ENCODE data around the gene TEX36.

Gene TEX36

GRCh38 chr10:125611756-125612155, 71.2 kb downstream of the TEX36 start:
- H3K36me3 ChIP-seq (replicated peaks in 1 of 2; ENCODE audit: control insufficient read depth in 2 of 2, insufficient read depth in 2 of 2, low read length in 2 of 2), result no peaks in the 10 kb centered on the region
- H3K9ac ChIP-seq (ENCODE audit: low read depth, low read length, poor library complexity), result no peak overlapping the region
- H3K9me3 ChIP-seq (replicated peaks in 1 of 2; ENCODE audit: control insufficient read depth in 2 of 2, insufficient read depth in 1 of 2, low read depth in 1 of 2, low read length in 2 of 2), result no peaks in the 10 kb centered on the region
- no peaks in the 10 kb centered on the region for H3K79me1 ChIP-seq (ENCODE audit: low read depth, low read length)
- no peak overlapping the region for H2BK12ac ChIP-seq (ENCODE audit: low read length)
- no peak overlapping the region for H3K4ac ChIP-seq (ENCODE audit: low read length)
- H2BK120ac ChIP-seq (ENCODE audit: low read depth, low read length), result no peak overlapping the region
- no peak overlapping the region for H4K91ac ChIP-seq (ENCODE audit: low read depth, low read length, poor library complexity)
- WGBS, 2 donors (ENCODE audit: extremely low coverage in 2 of 2, insufficient read length in 2 of 2, insufficient replicate concordance in 1 of 2), result no CpG with 5 or more reads among the region's 1 CpG
- H4K8ac ChIP-seq (ENCODE audit: low read depth, low read length), result no peak overlapping the region
- no peak overlapping the region for H3K18ac ChIP-seq (ENCODE audit: low read length)
- H3K4me1 ChIP-seq (ENCODE audit: control insufficient read depth in 2 of 2, insufficient read depth in 1 of 2, low read depth in 1 of 2, low read length in 2 of 2), result no peaks in the 10 kb centered on the region
- H3K4me2 ChIP-seq (ENCODE audit: insufficient read depth, low read length, poor library complexity, severe bottlenecking), result no peak overlapping the region
- no peak overlapping the region for H3K4me3 ChIP-seq (ENCODE audit: low read length in 2 of 2)
- H3K27ac ChIP-seq (replicated peaks; ENCODE audit: low read length), result no peak overlapping the region
- no peak overlapping the region for H2AK5ac ChIP-seq (ENCODE audit: low read depth, low read length)
- no peak overlapping the region for H2BK15ac ChIP-seq (ENCODE audit: low read length)
- peaks cover 0 to 3% (median 0%) of the 10 kb centered on the region in 3 experiments for H3K27me3 ChIP-seq (ENCODE audit: control insufficient read depth in 3 of 3, insufficient read depth in 3 of 3, low read depth in 1 of 3, low read length in 3 of 3)
- H3K23ac ChIP-seq (ENCODE audit: low read depth, low read length, poor library complexity), result no peak overlapping the region
- no peak overlapping the region for H2AFZ ChIP-seq (ENCODE audit: low read length)
- no peak overlapping the region for H3K14ac ChIP-seq (ENCODE audit: low read length)
- H2BK5ac ChIP-seq (ENCODE audit: low read length), result no peak overlapping the region
- DNase-seq (ENCODE audit: low spot score), result no peak

GRCh38 chr10:125611216-125611615, 71.7 kb downstream of the TEX36 start:
- whole genome bisulfite sequencing, 2 donors (ENCODE audit: extremely low coverage in 2 of 2, insufficient read length in 2 of 2, insufficient replicate concordance in 1 of 2), result no CpG with 5 or more reads among the region's 2 CpGs

GRCh38 chr10:125609859-125610258, 73.1 kb downstream of the TEX36 start:
- Histone ChIP-seq H3K4ac (ENCODE audit: low read length) (no peak overlapping the region), H2BK12ac (ENCODE audit: low read length) (no peak overlapping the region), H2AK5ac (ENCODE audit: low read depth, low read length) (no peak overlapping the region), H3K4me1 (ENCODE audit: control insufficient read depth in 2 of 2, insufficient read depth in 1 of 2, low read depth in 1 of 2, low read length in 2 of 2) (no peaks in the 10 kb centered on the region), H3K23ac (ENCODE audit: low read depth, low read length, poor library complexity) (no peak overlapping the region), H3K4me3 (ENCODE audit: low read length in 2 of 2) (no peak overlapping the region), H3K36me3 (replicated peaks in 1 of 2; ENCODE audit: control insufficient read depth in 2 of 2, insufficient read depth in 2 of 2, low read length in 2 of 2) (no peaks in the 10 kb centered on the region), H3K18ac (ENCODE audit: low read length) (no peak overlapping the region), H3K27me3 (ENCODE audit: control insufficient read depth in 3 of 3, insufficient read depth in 3 of 3, low read depth in 1 of 3, low read length in 3 of 3) (peaks cover 0 to 3% (median 0%) of the 10 kb centered on the region in 3 experiments), H3K9ac (ENCODE audit: low read depth, low read length, poor library complexity) (no peak overlapping the region), H2BK120ac (ENCODE audit: low read depth, low read length) (no peak overlapping the region), H3K9me3 (replicated peaks in 1 of 2; ENCODE audit: control insufficient read depth in 2 of 2, insufficient read depth in 1 of 2, low read depth in 1 of 2, low read length in 2 of 2) (no peaks in the 10 kb centered on the region), H4K8ac (ENCODE audit: low read depth, low read length) (no peak overlapping the region), H2BK5ac (ENCODE audit: low read length) (no peak overlapping the region), H4K91ac (ENCODE audit: low read depth, low read length, poor library complexity) (no peak overlapping the region), H2BK15ac (ENCODE audit: low read length) (no peak overlapping the region), H3K4me2 (ENCODE audit: insufficient read depth, low read length, poor library complexity, severe bottlenecking) (no peak overlapping the region), H3K79me1 (ENCODE audit: low read depth, low read length) (no peaks in the 10 kb centered on the region), H2AFZ (ENCODE audit: low read length) (no peak overlapping the region), H3K27ac (replicated peaks; ENCODE audit: low read length) (no peak overlapping the region), H3K14ac (ENCODE audit: low read length) (no peak overlapping the region)
- no CpG with 5 or more reads among the region's 4 CpGs for WGBS, 2 donors (ENCODE audit: extremely low coverage in 2 of 2, insufficient read length in 2 of 2, insufficient replicate concordance in 1 of 2)
- no peak for DNase-seq (ENCODE audit: low spot score)

More at GRCh38 chr10:125611216-125611615, 71.7 kb downstream of the TEX36 start:
- Histone ChIP-seq H3K14ac (ENCODE audit: low read length) (no peak overlapping the region), H3K4me2 (ENCODE audit: insufficient read depth, low read length, poor library complexity, severe bottlenecking) (no peak overlapping the region), H3K9me3 (replicated peaks in 1 of 2; ENCODE audit: control insufficient read depth in 2 of 2, insufficient read depth in 1 of 2, low read depth in 1 of 2, low read length in 2 of 2) (no peaks in the 10 kb centered on the region), H2BK12ac (ENCODE audit: low read length) (no peak overlapping the region), H3K79me1 (ENCODE audit: low read depth, low read length) (no peaks in the 10 kb centered on the region), H3K27ac (replicated peaks; ENCODE audit: low read length) (no peak overlapping the region), H3K36me3 (replicated peaks in 1 of 2; ENCODE audit: control insufficient read depth in 2 of 2, insufficient read depth in 2 of 2, low read length in 2 of 2) (no peaks in the 10 kb centered on the region), H2AK5ac (ENCODE audit: low read depth, low read length) (no peak overlapping the region), H2BK15ac (ENCODE audit: low read length) (no peak overlapping the region), H2AFZ (ENCODE audit: low read length) (no peak overlapping the region), H2BK120ac (ENCODE audit: low read depth, low read length) (no peak overlapping the region), H3K9ac (ENCODE audit: low read depth, low read length, poor library complexity) (no peak overlapping the region), H4K91ac (ENCODE audit: low read depth, low read length, poor library complexity) (no peak overlapping the region), H3K4ac (ENCODE audit: low read length) (no peak overlapping the region), H3K27me3 (ENCODE audit: control insufficient read depth in 3 of 3, insufficient read depth in 3 of 3, low read depth in 1 of 3, low read length in 3 of 3) (peaks cover 0 to 3% (median 0%) of the 10 kb centered on the region in 3 experiments), H3K4me1 (ENCODE audit: control insufficient read depth in 2 of 2, insufficient read depth in 1 of 2, low read depth in 1 of 2, low read length in 2 of 2) (no peaks in the 10 kb centered on the region), H3K23ac (ENCODE audit: low read depth, low read length, poor library complexity) (no peak overlapping the region), H3K4me3 (ENCODE audit: low read length in 2 of 2) (no peak overlapping the region), H4K8ac (ENCODE audit: low read depth, low read length) (no peak overlapping the region), H2BK5ac (ENCODE audit: low read length) (no peak overlapping the region), H3K18ac (ENCODE audit: low read length) (no peak overlapping the region)
- DNase-seq (ENCODE audit: low spot score), result no peak

- H3K23ac ChIP-seq (ENCODE audit: low read depth, low read length, poor library complexity), result no peak overlapping the region
- no peaks in the 10 kb centered on the region for H3K36me3 ChIP-seq (replicated peaks in 1 of 2; ENCODE audit: control insufficient read depth in 2 of 2, insufficient read depth in 2 of 2, low read length in 2 of 2)
- no peak overlapping the region for H3K9ac ChIP-seq (ENCODE audit: low read depth, low read length, poor library complexity)
- no CpG with 5 or more reads among the region's 8 CpGs for WGBS, 2 donors (ENCODE audit: extremely low coverage in 2 of 2, insufficient read length in 2 of 2, insufficient replicate concordance in 1 of 2)
- peak overlapping the region; percentile 53 for H3K18ac ChIP-seq (ENCODE audit: low read length)
- H2AFZ ChIP-seq (ENCODE audit: low read length), result no peak overlapping the region
- H3K27me3 ChIP-seq (ENCODE audit: control insufficient read depth in 3 of 3, insufficient read depth in 3 of 3, low read depth in 1 of 3, low read length in 3 of 3), result peaks cover 0 to 3% (median 0%) of the 10 kb centered on the region in 3 experiments
- H2AK5ac ChIP-seq (ENCODE audit: low read depth, low read length), result no peak overlapping the region
- H2BK12ac ChIP-seq (ENCODE audit: low read length), result no peak overlapping the region
- H3K9me3 ChIP-seq (replicated peaks in 1 of 2; ENCODE audit: control insufficient read depth in 2 of 2, insufficient read depth in 1 of 2, low read depth in 1 of 2, low read length in 2 of 2), result no peaks in the 10 kb centered on the region
- no peak overlapping the region for H2BK120ac ChIP-seq (ENCODE audit: low read depth, low read length)
- no peaks in the 10 kb centered on the region for H3K79me1 ChIP-seq (ENCODE audit: low read depth, low read length)
- H3K27ac ChIP-seq (replicated peaks; ENCODE audit: low read length), result no peak overlapping the region
- H2BK15ac ChIP-seq (ENCODE audit: low read length), result no peak overlapping the region
- no peak overlapping the region for H3K4me2 ChIP-seq (ENCODE audit: insufficient read depth, low read length, poor library complexity, severe bottlenecking)
- no peak for DNase-seq (ENCODE audit: low spot score)
- no peak overlapping the region for H3K4me3 ChIP-seq (ENCODE audit: low read length in 2 of 2)
- H3K4ac ChIP-seq (ENCODE audit: low read length), result no peak overlapping the region
- no peak overlapping the region for H4K91ac ChIP-seq (ENCODE audit: low read depth, low read length, poor library complexity)
- H4K8ac ChIP-seq (ENCODE audit: low read depth, low read length), result no peak overlapping the region
- no peak overlapping the region for H3K14ac ChIP-seq (ENCODE audit: low read length)
- H2BK5ac ChIP-seq (ENCODE audit: low read length), result no peak overlapping the region
- H3K4me1 ChIP-seq (ENCODE audit: control insufficient read depth in 2 of 2, insufficient read depth in 1 of 2, low read depth in 1 of 2, low read length in 2 of 2), result no peaks in the 10 kb centered on the region
These were observed 74.5 kb downstream of the TEX36 start for GRCh38 chr10:125608474-125608873.

Data from neuronal stem cell (in vitro differentiated cells).